OCI-LY3 (cell line): Measurements from ENCODE around the gene RALGAPB.

Source experiments
- EZH2phosphoT487 ChIP-seq: fragments of 200-600 bp; shearing (Covaris generic); IDR thresholded peaks from 2 replicates; pipeline ENCODE4 v1.6.1; 2018; ENCODE audit warnings: antibody characterized with exemption, mixed run types, low read depth
- TF ChIP-seq, protein P1 (sequence below): fragments of 200-600, 300-600 bp; sonication (generic); IDR thresholded peaks from 2 replicates; pipeline ENCODE4 v1.5.1; 2014; ENCODE audit warnings: antibody characterized with exemption, low read length, low read depth

GRCh38 chr20:38423541-38423940 is 49.1 kb upstream of the RALGAPB start:
- TF ChIP-seq, protein P1, sequence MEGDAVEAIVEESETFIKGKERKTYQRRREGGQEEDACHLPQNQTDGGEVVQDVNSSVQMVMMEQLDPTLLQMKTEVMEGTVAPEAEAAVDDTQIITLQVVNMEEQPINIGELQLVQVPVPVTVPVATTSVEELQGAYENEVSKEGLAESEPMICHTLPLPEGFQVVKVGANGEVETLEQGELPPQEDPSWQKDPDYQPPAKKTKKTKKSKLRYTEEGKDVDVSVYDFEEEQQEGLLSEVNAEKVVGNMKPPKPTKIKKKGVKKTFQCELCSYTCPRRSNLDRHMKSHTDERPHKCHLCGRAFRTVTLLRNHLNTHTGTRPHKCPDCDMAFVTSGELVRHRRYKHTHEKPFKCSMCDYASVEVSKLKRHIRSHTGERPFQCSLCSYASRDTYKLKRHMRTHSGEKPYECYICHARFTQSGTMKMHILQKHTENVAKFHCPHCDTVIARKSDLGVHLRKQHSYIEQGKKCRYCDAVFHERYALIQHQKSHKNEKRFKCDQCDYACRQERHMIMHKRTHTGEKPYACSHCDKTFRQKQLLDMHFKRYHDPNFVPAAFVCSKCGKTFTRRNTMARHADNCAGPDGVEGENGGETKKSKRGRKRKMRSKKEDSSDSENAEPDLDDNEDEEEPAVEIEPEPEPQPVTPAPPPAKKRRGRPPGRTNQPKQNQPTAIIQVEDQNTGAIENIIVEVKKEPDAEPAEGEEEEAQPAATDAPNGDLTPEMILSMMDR: no peak
- TF ChIP-seq EZH2phosphoT487: no peak
